Central memory CD8-positive, alpha-beta T cell (primary cell): ENCODE results near the gene PDX1.

ENCODE experiments used
- ATAC-seq: fragments of 150-1000 bp; cut with Tn5 transposase; replicated peaks from 2 replicates; pipeline ENCODE4 v1.10.0; 2022; ENCODE audit warnings: mild to moderate bottlenecking, moderate FRiP score, moderate number of reproducible peaks; ENCODE audit not compliant: poor library complexity, severe bottlenecking; ENCODE audit errors: extremely low read depth
- DNase-seq, 2 donors: peaks; one replicate each; pipeline ENCODE4 v3.0.0; 2021; ENCODE audit warnings: low spot score in 2 of 2
- H3K27ac Mint-ChIP-seq: one replicate; pipeline ENCODE4 v1.8.0; 2022; ENCODE audit warnings: low read depth, mild to moderate bottlenecking, moderate library complexity, mixed read lengths
- H3K27me3 Mint-ChIP-seq: one replicate; pipeline ENCODE4 v1.8.0; 2022; ENCODE audit warnings: mixed read lengths
- H3K36me3 Mint-ChIP-seq: one replicate; pipeline ENCODE4 v1.8.0; 2022; ENCODE audit warnings: mild to moderate bottlenecking, moderate library complexity, mixed read lengths; ENCODE audit not compliant: insufficient read depth
- H3K4me1 Mint-ChIP-seq: one replicate; pipeline ENCODE4 v1.8.0; 2022; ENCODE audit warnings: mixed read lengths
- H3K4me3 Mint-ChIP-seq: one replicate; pipeline ENCODE4 v1.8.0; 2022; ENCODE audit warnings: mild to moderate bottlenecking, moderate library complexity, mixed read lengths
- H3K9me3 Mint-ChIP-seq: one replicate; pipeline ENCODE4 v1.8.0; 2022; ENCODE audit warnings: mixed read lengths

The PDX1 gene

DNA sequence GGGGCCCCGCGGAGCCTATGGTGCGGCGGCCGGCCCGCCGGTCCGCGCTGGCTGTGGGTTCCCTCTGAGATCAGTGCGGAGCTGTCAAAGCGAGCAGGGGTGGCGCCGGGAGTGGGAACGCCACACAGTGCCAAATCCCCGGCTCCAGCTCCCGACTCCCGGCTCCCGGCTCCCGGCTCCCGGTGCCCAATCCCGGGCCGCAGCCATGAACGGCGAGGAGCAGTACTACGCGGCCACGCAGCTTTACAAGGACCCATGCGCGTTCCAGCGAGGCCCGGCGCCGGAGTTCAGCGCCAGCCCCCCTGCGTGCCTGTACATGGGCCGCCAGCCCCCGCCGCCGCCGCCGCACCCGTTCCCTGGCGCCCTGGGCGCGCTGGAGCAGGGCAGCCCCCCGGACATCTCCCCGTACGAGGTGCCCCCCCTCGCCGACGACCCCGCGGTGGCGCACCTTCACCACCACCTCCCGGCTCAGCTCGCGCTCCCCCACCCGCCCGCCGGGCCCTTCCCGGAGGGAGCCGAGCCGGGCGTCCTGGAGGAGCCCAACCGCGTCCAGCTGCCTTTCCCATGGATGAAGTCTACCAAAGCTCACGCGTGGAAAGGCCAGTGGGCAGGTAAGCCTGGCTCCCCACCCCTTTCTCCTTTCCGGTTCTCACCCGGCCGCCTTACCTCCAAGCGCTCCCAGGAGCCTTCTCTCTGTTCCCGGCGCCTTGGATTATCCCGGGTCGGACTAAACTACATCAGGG, at the start of gene PDX1:
PDX1 (plus strand) TSS at position 67 of the 743 bp plus-strand sequence; CDS start at position 206, 139 bp downstream.
- peaks cover 29% of the 10 kb centered on the region for H3K4me1 Mint-ChIP-seq
- H3K4me3 Mint-ChIP-seq, result peak within 1 kb of the TSS; percentile 60
- no peak within 1 kb of the TSS for H3K27ac Mint-ChIP-seq
- H3K36me3 Mint-ChIP-seq, result peaks cover 7% of the 10 kb centered on the region
- DNase-seq (no peak), ATAC-seq (no peak)
- H3K9me3 Mint-ChIP-seq, result no peaks in the 10 kb centered on the region
- H3K27me3 Mint-ChIP-seq, result peaks cover 86% of the 10 kb centered on the region

GRCh38 chr13:27878274-27878673, 41.5 kb upstream of the PDX1 start:
- ATAC-seq, result no peak
- H3K27me3 Mint-ChIP-seq, result peaks cover 90% of the 10 kb centered on the region
- no peak overlapping the region for H3K27ac Mint-ChIP-seq
- DNase-seq, result no peak
- no peaks in the 10 kb centered on the region for H3K4me1 Mint-ChIP-seq
- no peak overlapping the region for H3K4me3 Mint-ChIP-seq
- H3K9me3 Mint-ChIP-seq, result no peaks in the 10 kb centered on the region
- no peaks in the 10 kb centered on the region for H3K36me3 Mint-ChIP-seq

GRCh38 chr13:27889471-27889870, 30.3 kb upstream of the PDX1 start:
- ATAC-seq, result no peak
- Mint-ChIP-seq H3K27ac (no peak overlapping the region), H3K4me3 (no peak overlapping the region), H3K9me3 (no peaks in the 10 kb centered on the region), H3K36me3 (no peaks in the 10 kb centered on the region), H3K27me3 (peaks cover 51% of the 10 kb centered on the region), H3K4me1 (no peaks in the 10 kb centered on the region)
- DNase-seq, result no peak

GRCh38 chr13:27896726-27897125, 23.1 kb upstream of the PDX1 start:
- Mint-ChIP-seq H3K27me3 (peaks cover 97% of the 10 kb centered on the region), H3K36me3 (no peaks in the 10 kb centered on the region), H3K4me1 (no peaks in the 10 kb centered on the region), H3K4me3 (no peak overlapping the region), H3K27ac (no peak overlapping the region), H3K9me3 (no peaks in the 10 kb centered on the region)
- ATAC-seq, result no peak
- DNase-seq, result no peak

DNA sequence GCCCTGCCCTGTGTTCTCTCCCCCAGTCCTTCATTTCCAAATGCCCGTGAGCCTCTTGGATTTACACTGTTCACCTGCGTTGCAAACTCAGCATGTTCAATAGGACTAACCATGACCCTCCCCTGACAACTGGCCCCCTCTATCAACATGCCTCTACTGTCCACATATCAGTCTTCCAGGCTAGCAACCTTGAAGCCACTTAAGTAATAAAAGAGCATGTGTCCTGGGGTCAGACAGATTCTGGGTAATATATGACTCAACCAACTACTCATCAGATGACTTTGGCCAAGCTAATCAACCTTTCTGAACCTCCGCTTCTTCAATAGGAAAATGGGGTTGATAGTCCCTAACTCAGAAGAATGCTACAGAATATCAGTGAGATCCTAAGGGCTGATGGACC, 15.1 kb upstream of the PDX1 start:
- Mint-ChIP-seq H3K27me3 (peaks cover 87% of the 10 kb centered on the region), H3K27ac (no peak overlapping the region), H3K36me3 (no peaks in the 10 kb centered on the region), H3K9me3 (no peaks in the 10 kb centered on the region), H3K4me1 (no peaks in the 10 kb centered on the region), H3K4me3 (no peak overlapping the region)
- DNase-seq (no peak), ATAC-seq (no peak)

- Mint-ChIP-seq H3K4me1 (no peaks in the 10 kb centered on the region), H3K27me3 (peaks cover 77% of the 10 kb centered on the region), H3K9me3 (no peaks in the 10 kb centered on the region), H3K36me3 (no peaks in the 10 kb centered on the region), H3K27ac (no peak overlapping the region), H3K4me3 (no peak overlapping the region)
- DNase-seq, result no peak
- no peak for ATAC-seq
These were observed 14.2 kb upstream of the PDX1 start for GRCh38 chr13:27905650-27906049.

GRCh38 chr13:27907121-27907787, 12.5 kb upstream of the PDX1 start:
- Mint-ChIP-seq H3K9me3 (no peaks in the 10 kb centered on the region), H3K4me1 (no peaks in the 10 kb centered on the region), H3K4me3 (no peak overlapping the region), H3K27me3 (peaks cover 61% of the 10 kb centered on the region), H3K27ac (no peak overlapping the region), H3K36me3 (no peaks in the 10 kb centered on the region)
- ATAC-seq (no peak), DNase-seq (no peak)

- peaks cover 52% of the 10 kb centered on the region for H3K27me3 Mint-ChIP-seq
- no peak for ATAC-seq
These were observed 10.4 kb upstream of the PDX1 start for GRCh38 chr13:27909378-27909777.

GRCh38 chr13:27911521-27911920, 8.3 kb upstream of the PDX1 start:
- H3K9me3 Mint-ChIP-seq, result no peaks in the 10 kb centered on the region

More at GRCh38 chr13:27909378-27909777, 10.4 kb upstream of the PDX1 start:
- H3K9me3 Mint-ChIP-seq, result no peaks in the 10 kb centered on the region
- H3K27ac Mint-ChIP-seq, result no peak overlapping the region
- no peak overlapping the region for H3K4me3 Mint-ChIP-seq
- no peaks in the 10 kb centered on the region for H3K36me3 Mint-ChIP-seq
- H3K4me1 Mint-ChIP-seq, result no peaks in the 10 kb centered on the region
- DNase-seq, result no peak

DNA sequence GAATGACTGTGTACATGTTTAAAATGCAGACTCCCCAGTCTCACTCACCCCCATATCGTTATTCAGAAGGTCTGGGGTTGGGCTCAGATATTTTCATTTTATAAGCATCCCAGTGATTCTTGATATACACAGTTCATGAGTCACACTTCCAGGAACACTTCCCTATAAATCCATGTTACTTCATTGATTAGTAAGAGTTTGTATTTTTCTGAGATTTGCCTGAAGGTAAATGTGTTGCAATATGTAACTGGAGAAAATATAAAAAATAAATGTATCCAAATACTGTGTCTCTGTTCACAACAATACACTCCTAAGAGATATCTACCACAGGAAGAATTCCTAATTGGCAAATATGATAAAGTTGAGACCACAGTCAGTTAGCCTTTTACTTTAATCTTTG, 6.6 kb upstream of the PDX1 start:
- peaks cover 13% of the 10 kb centered on the region for H3K4me1 Mint-ChIP-seq
- H3K4me3 Mint-ChIP-seq, result no peak overlapping the region
- H3K36me3 Mint-ChIP-seq, result no peaks in the 10 kb centered on the region
- DNase-seq, result no peak
- H3K27ac Mint-ChIP-seq, result no peak overlapping the region
- no peaks in the 10 kb centered on the region for H3K9me3 Mint-ChIP-seq
- ATAC-seq, result no peak
- H3K27me3 Mint-ChIP-seq, result peaks cover 58% of the 10 kb centered on the region

More at GRCh38 chr13:27911521-27911920, 8.3 kb upstream of the PDX1 start:
- Mint-ChIP-seq H3K4me1 (no peaks in the 10 kb centered on the region), H3K27ac (no peak overlapping the region), H3K4me3 (no peak overlapping the region), H3K36me3 (no peaks in the 10 kb centered on the region), H3K27me3 (peaks cover 56% of the 10 kb centered on the region)
- ATAC-seq (no peak), DNase-seq (no peak)

GRCh38 chr13:27915301-27916207, 4.2 kb upstream of the PDX1 start:
- no peak for DNase-seq
- peaks cover 18% of the 10 kb centered on the region for H3K4me1 Mint-ChIP-seq
- H3K36me3 Mint-ChIP-seq, result peaks cover 2% of the 10 kb centered on the region
- no peak overlapping the region for H3K27ac Mint-ChIP-seq
- H3K27me3 Mint-ChIP-seq, result peaks cover 68% of the 10 kb centered on the region
- H3K9me3 Mint-ChIP-seq, result no peaks in the 10 kb centered on the region
- H3K4me3 Mint-ChIP-seq, result no peak overlapping the region
- no peak for ATAC-seq

DNA sequence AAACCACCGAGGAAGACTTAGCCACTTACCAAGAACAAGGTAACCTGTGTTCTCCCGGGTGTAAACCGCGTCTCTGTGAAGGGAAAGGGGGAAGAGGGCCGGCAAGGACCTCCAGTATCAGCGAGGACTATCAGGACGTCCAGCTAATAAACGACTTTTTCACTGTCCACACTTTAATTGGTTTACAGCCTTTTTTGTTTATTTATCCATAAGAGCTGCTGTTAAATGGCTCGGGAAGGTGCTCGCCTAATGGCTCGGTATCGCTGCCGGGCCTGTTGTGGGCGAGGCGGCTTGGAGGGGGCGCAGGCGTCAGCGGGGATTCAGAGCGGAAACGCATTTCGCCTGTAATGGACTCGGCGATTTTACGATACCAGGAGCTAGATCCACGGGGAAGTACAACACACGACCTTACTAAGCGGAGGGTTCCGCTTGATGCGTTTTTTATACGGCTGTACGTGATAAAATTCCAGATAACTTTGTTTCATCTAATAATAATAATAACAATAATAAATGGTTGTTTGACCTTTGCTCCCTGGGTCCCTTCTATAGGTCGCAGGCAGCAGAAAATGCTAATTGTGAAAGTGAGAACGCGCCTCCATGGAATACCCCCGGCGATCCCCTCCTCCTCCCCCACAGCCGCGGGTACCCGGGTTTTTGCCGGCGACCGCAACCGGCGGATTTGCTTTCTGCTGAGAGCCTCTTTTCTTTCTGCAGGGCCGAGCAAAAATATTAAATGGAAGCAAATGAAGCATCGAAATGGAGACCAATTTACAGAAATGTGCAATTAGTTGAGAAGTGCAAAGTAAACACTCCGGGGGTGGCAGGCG, 2.5 kb upstream of the PDX1 start:
- Mint-ChIP-seq H3K27ac (no peak overlapping the region), H3K36me3 (peaks cover 2% of the 10 kb centered on the region), H3K4me3 (peak overlapping the region; percentile 53), H3K27me3 (peaks cover 75% of the 10 kb centered on the region), H3K9me3 (no peaks in the 10 kb centered on the region), H3K4me1 (peaks cover 24% of the 10 kb centered on the region)
- ATAC-seq, result no peak
- no peak for DNase-seq
